Kidney capillary endothelial cell (primary cell): ENCODE measurements around the gene CCNL2.
"Not testable (repeated sequence)": the region's sequence is repeated elsewhere in the genome, so short reads cannot be mapped to it uniquely, and the experiment has no call there.

Source experiments
- DNase-seq: peaks from one replicate; pipeline ENCODE4 v3.0.0-alpha.2; 2018; ENCODE audit warnings: low spot score

The CCNL2 gene

DNA sequence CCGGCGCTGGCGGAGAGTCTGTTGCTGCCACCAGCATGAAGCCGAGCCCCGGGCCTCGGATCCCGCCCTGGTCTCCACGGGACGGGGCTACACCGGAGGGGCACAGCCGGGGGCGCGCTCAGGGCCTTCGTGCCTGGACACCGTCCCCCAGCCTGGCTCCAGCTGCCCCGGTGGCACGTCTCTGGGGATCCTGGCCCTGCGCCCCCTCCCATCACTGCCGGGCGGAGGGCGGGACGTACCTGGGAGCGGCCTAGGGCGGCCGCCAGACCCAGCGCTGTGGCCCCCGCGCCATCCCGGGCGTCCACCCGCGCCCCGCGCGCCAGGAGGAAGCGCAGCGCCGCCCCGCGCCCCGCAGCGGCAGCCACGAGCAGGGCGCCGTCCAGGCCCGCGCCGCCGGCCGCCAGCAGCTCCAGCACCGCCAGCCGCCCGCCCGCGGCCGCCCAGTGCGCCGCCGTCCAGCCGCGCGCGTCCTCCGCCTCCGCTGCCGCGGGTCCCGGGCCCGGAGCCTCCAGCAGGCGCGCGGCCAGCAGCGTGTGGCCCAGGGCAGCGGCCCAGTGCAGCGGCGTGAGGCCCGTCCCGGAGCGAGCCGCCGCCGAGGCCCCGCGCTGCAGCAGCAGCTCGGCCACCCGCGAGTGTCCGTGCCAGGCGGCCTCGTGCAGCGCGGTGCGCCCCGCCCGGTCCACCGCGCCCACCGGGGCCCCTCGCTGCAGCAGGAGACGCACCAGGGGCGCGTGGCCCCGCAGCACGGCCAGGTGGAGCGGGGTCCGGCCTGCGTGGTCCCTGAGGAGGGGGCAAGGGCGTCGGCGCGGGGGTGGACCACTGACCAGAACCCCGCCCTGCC is 20.9 kb upstream of the CCNL2 start:
- DNase-seq: no peak

DNA sequence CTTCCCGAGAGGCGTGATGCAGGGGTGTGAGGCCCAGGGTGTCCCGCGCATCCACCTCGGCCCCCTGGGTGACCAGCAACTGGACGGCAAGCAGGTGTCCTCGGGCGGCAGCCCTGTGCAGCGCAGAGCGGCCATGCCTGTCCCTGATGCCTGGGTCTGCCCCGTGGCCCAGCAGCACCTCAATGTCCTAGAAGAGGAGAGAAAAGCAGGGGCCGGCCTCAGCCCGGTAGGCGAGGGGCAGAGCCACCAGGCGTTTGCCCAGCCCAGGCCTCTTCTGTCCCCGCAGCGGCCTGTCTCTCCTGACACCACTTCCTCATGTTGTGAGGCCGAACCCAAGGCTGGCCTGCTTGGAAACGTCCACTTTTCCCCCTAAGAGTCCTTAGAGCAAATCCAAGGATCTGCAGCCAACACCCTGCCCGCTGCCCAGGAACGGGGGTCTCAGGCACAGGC is 20.3 kb upstream of the CCNL2 start:
- no peak for DNase-seq

GRCh38 chr1:1418464-1419362 is 19.6 kb upstream of the CCNL2 start:
- DNase-seq: no peak

GRCh38 chr1:1417825-1418463 is 18.8 kb upstream of the CCNL2 start:
- not testable (repeated sequence) for DNase-seq

DNA sequence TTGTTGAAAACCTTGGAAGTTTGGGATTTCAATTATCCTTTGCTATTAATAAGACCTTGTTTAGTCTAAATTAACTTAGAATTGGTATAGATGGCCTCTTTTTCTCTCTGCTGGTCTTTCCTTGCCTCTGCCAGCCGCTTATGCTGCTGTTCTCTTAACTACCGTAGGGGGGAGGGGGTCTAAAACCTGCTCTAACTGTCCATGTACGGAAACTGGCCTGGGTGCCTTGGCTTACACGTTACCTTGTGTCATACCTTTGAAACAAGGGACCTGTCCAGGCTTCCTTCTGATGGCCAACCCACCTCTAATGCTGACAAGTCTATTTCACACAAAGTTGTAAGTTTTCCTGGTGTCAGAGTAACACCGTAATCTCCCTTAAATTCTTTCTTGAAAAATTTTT is 18.3 kb upstream of the CCNL2 start:
- not testable (repeated sequence) for DNase-seq

DNA sequence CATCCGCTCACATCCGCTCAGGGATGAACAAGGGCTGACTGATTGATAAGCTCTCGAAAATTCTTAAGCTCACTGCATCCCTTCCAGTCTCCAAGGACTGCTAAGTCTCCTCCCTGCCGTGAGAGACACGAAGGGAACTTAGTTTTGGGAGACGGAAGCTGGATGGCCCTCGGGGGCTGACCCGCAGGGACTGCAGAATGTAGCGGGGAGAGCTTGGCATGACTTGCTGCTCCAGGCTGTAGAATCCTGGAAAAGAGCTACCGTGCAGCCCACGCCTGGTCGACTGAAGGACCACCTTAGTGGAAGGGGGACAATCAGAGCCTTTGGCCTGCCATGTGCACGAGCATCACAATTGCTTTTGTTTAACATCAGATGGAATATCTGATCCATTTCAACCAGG is 16.6 kb upstream of the CCNL2 start:
- no peak for DNase-seq

DNA sequence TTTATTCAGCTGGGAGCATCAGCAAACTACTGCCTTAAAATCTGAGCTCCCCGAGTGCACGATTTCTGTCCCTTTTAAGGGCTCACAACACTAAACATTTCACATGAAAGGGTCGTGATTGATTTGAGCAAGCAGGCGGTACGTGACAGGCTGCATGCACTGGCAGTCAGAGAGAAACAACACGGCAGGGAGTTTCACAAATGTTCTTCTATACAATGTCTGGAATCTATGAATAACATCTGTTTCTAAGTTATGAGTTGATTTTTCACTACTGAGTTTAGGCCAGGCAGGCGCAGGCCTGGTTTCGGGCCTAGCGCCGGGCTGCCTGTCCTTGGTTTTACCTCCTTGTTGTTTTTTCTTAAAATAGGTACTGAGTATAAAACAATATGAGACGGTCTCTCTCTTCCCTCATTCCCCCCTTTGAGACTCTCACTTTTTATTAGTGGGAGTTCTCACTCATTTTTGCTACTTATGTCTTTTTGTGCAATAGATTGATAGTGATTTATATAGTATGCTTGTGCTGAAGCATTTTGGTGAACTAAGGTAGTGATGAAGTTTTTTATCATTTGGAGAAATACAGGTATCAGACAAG is 13.3 kb upstream of the CCNL2 start:
- DNase-seq: not testable (repeated sequence)

GRCh38 chr1:1411626-1412025 is 12.5 kb upstream of the CCNL2 start:
- no peak for DNase-seq

DNA sequence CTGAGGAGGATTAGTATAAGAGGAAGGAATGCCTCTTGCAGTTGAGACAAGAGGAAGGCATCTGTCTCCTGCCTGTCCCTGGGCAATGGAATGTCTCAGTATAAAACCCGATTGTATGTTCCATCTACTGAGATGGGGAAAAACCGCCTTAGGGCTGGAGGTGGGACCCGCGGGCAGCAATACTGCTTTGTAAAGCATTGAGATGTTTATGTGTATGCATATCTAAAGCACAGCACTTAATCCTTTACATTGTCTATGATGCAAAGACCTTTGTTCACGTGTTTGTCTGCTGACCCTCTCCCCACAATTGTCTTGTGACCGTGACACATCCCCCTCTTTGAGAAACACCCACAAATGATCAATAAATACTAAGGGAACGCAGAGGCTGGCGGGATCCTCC is 11.1 kb upstream of the CCNL2 start:
- DNase-seq: not testable (repeated sequence)

- DNase-seq: no peak
Observed at GRCh38 chr1:1407636-1408318, 8.6 kb upstream of the CCNL2 start.

DNA sequence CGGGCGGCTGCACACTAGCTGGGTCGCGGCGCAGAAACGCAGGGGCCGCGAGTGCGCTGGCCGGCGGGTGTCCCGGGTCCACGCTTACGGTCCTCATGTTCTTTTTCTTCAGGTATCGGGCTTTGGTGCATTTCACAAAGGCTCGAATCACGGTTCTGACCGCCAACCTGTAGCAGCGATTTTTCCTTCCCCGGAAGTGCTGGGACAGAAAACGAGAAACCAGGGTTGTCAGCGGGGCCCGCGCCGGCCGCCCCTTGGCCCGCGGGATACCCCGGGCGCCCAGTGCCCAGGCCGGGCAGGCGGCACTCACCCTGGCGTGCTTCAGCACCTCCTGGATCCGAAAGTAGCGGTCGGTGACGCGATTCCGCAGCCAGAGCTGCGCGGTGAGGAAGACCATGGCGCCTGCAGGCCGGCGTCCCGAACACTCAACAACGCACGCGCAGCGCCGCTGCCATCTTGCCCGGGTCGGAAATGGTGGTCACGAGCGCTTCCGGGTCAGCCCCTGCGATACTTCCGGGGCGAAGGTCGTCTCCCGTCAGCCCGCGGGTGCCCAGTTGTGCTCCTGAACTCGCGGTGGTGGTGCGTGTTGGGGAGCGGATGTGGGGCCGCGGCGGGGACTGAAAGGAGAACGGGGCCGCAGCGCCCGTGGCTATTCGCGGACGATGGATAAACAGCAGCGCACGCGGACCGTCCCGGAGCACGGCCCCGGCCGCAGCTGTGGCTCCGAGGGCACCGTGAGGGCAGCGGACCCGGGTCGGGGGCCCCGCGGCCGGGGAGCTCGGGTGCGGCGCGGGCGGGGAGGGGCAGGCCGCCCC is 7.9 kb upstream of the CCNL2 start, which contains the start of gene MRPL20:
TSS of gene MRPL20 (minus strand) at position 473 of the 815 bp plus-strand sequence. CDS start at position 397, 76 bp downstream.
- peak; percentile 91 for DNase-seq

GRCh38 chr1:1406101-1406820 is 7.1 kb upstream of the CCNL2 start:
- DNase-seq: no peak

- no peak for DNase-seq
Observed at GRCh38 chr1:1403653-1404052, 4.5 kb upstream of the CCNL2 start.

DNA sequence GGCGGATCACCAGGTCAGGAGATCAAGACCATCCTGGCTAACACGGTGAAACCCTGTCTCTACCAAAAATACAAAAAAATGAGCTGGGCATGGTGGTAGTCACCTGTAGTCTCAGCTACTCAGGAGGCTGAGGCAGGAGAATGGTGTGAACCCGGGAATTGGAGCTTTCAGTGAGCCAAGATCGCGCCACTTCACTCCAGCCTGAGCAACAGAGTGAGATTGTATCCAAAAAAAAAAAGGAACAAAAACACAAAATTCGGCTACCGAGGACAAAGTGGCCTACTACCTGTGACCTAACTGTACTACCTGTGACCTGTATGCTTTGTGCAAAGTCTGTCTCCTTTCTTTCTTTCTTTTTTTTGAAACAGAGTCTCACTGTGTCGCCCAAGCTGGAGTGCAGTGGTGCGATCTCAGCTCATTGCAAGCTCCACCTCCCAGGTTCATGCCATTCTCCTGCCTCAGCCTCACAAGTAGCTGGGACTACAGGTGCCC is 3.8 kb upstream of the CCNL2 start:
- DNase-seq: not testable (repeated sequence)

GRCh38 chr1:1402072-1402900 is 3.2 kb upstream of the CCNL2 start:
- peak; percentile 76 for DNase-seq

GRCh38 chr1:1401457-1402010 is 2.4 kb upstream of the CCNL2 start:
- no peak for DNase-seq

DNA sequence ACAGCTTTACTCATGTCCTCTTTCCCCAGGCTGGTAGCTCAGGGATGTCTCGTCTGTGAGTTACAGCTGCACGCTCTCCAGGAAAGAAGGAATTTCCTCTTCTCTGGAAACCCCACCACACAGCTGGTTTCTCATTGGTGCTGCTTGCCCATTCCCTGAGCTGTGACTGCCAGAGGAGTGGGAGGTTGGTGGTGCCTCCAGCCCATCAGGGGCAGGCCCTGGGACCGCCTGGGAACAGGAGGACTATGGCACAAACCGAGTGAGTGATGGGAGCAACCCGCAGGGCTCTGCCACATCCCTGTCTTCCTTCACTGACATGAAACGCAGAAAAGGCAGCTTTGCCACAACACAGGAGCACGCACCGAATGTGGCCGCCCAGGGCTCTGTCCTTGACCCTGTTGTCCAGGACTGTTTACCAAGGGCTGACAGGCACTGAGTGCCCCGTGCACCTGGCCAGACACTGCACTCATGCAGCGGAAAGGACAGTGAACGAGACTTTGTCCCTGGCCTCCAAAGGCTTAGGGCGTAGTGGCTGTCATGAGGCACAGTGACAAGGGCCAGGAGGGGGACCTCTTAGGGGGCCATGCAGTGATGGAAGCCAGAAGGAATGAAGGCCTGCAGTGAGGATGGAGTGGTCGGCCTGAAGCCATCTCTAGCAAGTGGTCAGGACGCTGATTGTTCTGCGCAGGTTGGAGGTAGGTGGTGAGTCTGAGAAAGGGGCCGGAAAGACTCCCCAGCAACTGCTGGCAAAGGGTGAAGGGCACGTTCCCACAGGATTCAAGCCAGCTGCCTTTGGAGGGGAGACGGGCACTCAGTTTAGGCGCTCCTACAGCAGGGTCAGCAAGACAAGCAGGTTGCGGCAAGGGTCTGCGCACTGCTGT is 1.7 kb upstream of the CCNL2 start:
- peak; percentile 36 for DNase-seq
